GM19397 (cell line): ENCODE measurements around the gene TRAF6.
"Not testable (repeated sequence)": the region's sequence is repeated elsewhere in the genome, so short reads cannot be mapped to it uniquely, and the experiment has no call there.

Source experiments
- ATAC-seq: cut with Tn5 transposase; IDR thresholded peaks from one replicate; pipeline ENCODE4 v1.9.1; 2021; ENCODE audit warnings: mild to moderate bottlenecking, moderate library complexity; ENCODE audit not compliant: unreplicated experiment

The TRAF6 gene

GRCh38 chr11:36509694-36510593, at the start of gene TRAF6:
TRAF6 (minus strand) TSS chr11:36510272; CDS start chr11:36501515, 8,757 bp downstream.
- ATAC-seq, result peak; percentile 98

- ATAC-seq, result peak; percentile 89
These were observed 48.7 kb upstream of the TRAF6 start for GRCh38 chr11:36558571-36559413.

GRCh38 chr11:36557991-36558390, 47.9 kb upstream of the TRAF6 start:
- no peak for ATAC-seq

- not testable (repeated sequence) for ATAC-seq
These were observed 47.3 kb upstream of the TRAF6 start for GRCh38 chr11:36557390-36557789.

- no peak for ATAC-seq
These were observed 40.5 kb upstream of the TRAF6 start for GRCh38 chr11:36550385-36551115.

GRCh38 chr11:36540998-36541397, 30.9 kb upstream of the TRAF6 start:
- peak; percentile 94 for ATAC-seq

- no peak for ATAC-seq
These were observed 24.3 kb upstream of the TRAF6 start for GRCh38 chr11:36534276-36534840.

- no peak for ATAC-seq
These were observed 23.0 kb upstream of the TRAF6 start for GRCh38 chr11:36532941-36533601.

- ATAC-seq, result no peak
These were observed 20.8 kb upstream of the TRAF6 start for GRCh38 chr11:36530840-36531239.

GRCh38 chr11:36513965-36514364, 3.9 kb upstream of the TRAF6 start:
- ATAC-seq, result no peak

GRCh38 chr11:36512016-36512415, 1.9 kb upstream of the TRAF6 start:
- ATAC-seq, result no peak

GRCh38 chr11:36511062-36511461, 990 bp upstream of the TRAF6 start:
- not testable (repeated sequence) for ATAC-seq

GRCh38 chr11:36510594-36510942, 496 bp upstream of the TRAF6 start:
- ATAC-seq, result no peak

- ATAC-seq, result no peak
These were observed 852 bp downstream of the TRAF6 start for GRCh38 chr11:36509201-36509639.

- no peak for ATAC-seq
These were observed 1.3 kb downstream of the TRAF6 start for GRCh38 chr11:36508743-36509142.

- no peak for ATAC-seq
These were observed 2.1 kb downstream of the TRAF6 start for GRCh38 chr11:36507824-36508489.

GRCh38 chr11:36501236-36501635, 8.8 kb downstream of the TRAF6 start:
- ATAC-seq, result no peak

- ATAC-seq, result peak; percentile 93
These were observed 9.8 kb downstream of the TRAF6 start for GRCh38 chr11:36500315-36500721.

GRCh38 chr11:36499315-36499714, 10.8 kb downstream of the TRAF6 start:
- ATAC-seq, result no peak

GRCh38 chr11:36498721-36499120, 11.4 kb downstream of the TRAF6 start:
- no peak for ATAC-seq
